HUDEP-2 (cell line): ENCODE measurements around the gene NPHP4.
"Not testable (repeated sequence)": the region's sequence is repeated elsewhere in the genome, so short reads cannot be mapped to it uniquely, and the experiment has no call there.

Experiments used
- DNase-seq, 76 experiments: peaks; one replicate each; lab custom pipeline; 2025; ENCODE audit not compliant: unreplicated experiment in 76 of 76; lab: John Stamatoyannopoulos, UW

NPHP4 gene

GRCh38 chr1:6025269-6026094 is 33.3 kb upstream of the NPHP4 start:
- peak in 10 of 76 experiments; percentile 3 to 44 (median 14) for DNase-seq

DNA sequence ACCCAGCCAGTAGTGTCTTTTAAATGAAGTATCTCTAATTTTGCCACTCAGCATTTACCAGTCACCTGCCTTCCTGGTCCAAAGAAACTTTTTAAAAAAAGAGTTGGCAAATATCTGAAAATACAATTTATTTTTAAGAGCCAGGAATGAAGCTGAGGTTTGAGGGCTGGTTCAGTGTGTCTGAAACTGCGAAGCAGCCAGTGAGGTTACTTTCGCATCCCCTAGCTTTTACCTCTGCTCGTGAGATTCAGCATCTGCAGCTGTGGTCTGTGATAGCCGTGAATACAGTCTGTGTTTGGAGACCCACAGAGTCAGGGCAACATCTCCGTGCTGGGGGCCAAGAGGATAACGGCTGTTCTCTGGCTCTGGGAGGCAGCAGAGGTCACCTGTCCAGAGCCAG is 32.2 kb upstream of the NPHP4 start:
- no peak for DNase-seq

DNA sequence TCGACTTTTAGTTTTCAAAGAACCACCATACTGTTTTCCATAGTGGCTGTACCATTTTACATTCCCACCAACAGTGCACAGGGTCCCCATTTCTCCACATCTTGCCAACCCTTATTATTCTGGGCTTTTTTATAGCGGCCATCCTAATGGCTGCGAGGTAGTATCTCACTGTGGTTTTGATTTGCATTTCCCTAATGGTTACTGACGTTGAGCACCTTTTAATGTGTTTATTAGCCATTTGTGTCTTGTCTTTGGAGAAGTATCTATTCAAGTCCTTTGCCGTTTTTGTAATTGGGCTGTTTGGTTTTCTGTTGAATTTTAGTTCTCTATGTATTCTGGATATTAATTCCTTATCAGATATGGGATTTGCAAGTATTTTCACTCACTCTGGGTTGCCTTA is 31.1 kb upstream of the NPHP4 start:
- DNase-seq = no peak

- no peak for DNase-seq
Measured at GRCh38 chr1:6022193-6022592, 30.0 kb upstream of the NPHP4 start.

- peak in 5 of 76 experiments; percentile 9 to 38 (median 12) for DNase-seq
Measured at GRCh38 chr1:6019166-6019845, 27.1 kb upstream of the NPHP4 start.

DNA sequence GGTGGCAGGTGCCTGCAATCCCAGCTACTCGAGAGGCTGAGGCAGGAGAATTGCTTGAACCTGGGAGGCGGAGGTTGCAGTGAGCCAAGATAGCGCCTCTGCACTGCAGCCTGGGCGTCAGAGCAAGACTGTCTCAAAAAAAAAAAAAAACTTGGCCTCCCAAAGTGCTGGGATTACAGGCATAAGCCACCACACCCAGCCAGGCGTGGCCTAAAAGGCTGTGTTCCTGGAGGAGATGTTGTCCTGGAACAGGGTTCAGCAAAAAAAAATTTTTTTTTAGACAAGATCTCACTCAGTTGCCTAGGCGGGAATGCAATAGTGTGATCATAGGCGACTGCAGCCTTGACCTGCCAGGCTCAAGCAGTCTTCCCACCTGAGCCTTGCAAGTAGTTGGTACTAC is 25.4 kb upstream of the NPHP4 start:
- not testable (repeated sequence) for DNase-seq

DNA sequence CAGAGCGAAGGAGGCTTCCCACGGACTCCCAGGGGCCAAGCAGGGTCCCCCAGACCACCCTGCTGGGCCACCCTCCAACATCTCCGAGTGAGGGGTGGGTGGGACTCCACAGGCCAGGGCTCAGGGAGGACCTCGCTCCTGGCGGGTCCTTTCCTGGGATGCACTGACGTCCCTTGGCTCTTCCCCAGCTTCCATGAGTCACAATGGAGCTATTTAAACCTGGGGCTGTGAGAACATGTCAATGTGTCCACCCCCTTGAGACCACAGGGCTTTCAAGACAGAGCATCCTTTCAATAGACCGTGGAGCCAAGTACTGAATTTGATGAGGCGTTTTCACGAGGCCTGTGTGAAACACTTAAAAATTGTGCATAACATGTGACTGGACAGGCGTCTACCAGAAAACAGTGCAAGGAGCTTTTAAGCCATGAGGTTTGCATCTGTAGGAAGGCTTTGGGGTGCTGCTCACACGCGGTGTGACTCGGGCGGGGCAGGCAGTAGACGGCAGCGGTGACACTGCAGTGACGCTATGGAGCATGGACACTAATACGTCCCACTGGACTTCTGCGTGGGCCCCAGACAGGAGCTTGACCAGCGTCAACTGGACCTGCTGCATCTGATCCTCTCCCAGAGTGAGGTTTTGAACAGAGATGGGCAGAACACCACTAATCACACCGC is 24.1 kb upstream of the NPHP4 start:
- no peak for DNase-seq

DNA sequence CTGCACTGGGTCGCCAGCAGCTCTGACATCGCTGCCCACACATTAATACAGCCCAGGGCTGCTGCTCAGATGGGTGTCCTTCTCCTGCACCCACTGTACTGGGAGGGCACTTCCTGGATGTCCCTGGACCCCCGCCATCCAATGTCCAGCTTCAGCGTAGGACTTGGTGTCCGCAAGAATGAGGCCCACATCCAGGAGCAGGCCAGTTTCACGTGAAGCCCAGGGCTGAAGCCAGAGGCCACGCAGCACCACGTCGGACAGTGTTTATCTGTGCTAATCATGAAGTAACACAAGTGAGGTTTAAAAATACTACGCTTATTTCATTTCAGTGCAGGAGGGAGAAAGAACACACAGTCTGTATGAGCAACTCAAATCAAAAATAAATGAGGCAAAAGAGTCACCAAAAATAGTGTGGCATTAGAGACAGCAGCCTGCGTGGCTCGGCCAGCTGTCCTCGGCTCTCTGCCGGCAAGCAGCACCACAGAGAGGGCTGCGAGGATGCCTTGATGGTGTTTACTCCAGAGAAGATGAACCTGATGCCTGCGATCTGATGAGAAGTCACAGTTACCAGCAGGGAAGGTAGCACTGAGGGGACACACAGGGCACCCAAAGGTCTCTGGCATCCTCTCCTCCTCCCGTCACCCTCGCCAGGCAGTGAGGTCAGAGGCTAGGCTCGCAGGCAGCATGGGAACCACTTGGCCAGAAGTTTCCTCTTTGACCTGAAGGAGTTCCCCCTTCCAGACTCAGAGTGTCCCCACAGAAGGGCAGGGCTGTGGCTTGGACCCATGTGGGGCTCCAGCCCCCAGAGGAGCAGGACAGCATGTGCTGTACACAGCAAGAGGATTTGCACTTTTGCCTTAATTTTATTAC is 22.1 kb upstream of the NPHP4 start:
- no peak for DNase-seq

DNA sequence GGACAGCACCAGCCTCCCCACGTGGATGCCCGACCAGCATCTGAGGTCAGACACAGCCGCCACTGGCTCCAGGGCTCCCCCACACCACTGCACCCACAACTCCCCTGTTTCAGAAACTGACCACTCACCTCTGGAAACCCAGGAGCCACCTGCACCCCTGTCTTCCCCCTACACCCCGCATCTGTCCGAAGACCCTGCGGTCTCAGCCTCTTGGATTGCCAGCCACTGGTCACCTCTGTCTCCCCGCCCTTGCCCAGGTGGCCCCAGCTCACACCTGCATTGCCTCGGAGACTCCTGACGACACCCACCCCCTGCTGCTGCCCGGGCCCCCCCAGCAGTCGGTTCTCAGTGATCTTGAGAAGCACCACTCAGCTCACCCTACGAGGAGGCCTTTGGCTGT is 21.3 kb upstream of the NPHP4 start:
- DNase-seq = no peak

DNA sequence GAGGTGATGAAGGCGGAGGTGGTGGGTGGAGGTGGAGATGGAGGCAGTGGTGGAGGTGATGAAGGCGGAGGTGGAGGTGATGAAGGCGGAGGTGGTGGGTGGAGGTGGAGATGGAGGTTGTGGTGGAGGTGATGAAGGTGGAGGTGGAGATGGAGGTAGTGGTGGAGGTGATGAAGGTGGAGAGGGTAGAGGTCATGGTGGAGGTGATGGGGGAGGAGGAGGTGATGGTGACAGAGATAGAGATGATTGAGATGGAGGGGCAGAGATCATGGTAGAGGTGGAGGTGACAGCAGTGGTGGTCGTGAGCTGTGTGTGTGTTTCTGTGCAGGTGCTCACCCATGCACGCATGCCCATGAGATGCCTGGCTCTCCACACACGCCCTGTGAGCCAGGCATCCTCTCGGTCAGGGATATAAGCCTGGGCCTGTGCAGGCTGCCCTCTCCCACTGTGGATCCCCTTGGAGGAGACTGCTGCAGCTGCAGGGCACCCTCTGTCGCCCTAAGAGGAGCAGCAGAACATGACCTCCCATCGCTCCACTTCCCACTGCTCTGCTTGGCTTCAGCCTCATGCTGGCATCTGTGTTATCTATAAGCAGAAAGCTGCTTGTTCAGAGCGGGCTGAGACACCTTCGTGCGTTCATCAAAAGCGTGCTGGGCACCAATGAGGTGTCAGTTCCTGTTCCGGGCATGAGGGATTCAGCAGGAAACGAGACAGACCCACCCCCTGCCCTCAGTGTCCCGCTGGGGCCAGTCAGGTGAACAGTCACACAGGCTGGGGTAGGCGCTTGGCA is 20.5 kb upstream of the NPHP4 start:
- no peak for DNase-seq

DNA sequence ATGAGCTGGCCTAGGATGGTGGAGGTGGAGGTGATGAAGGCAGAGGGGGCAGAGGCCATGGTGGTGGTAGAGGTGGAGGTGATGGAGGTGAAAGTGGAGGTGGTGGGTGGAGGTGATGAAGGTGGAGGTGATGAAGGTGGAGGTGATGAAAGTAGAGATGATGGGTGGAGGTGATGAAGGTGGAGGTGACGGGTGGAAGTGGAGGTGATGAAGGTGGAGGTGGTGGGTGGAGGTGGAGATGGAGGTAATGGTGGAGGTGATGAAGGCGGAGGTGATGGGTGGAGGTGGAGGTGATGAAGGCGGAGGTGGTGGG is 19.7 kb upstream of the NPHP4 start:
- DNase-seq = no peak

GRCh38 chr1:6011161-6011945 is 19.1 kb upstream of the NPHP4 start:
- no peak for DNase-seq

- no peak for DNase-seq
Measured at GRCh38 chr1:6010554-6010953, 18.3 kb upstream of the NPHP4 start.

- DNase-seq = no peak
Measured at GRCh38 chr1:6009120-6010040, 17.2 kb upstream of the NPHP4 start.

- DNase-seq = no peak
Measured at GRCh38 chr1:6008696-6009095, 16.5 kb upstream of the NPHP4 start.

DNA sequence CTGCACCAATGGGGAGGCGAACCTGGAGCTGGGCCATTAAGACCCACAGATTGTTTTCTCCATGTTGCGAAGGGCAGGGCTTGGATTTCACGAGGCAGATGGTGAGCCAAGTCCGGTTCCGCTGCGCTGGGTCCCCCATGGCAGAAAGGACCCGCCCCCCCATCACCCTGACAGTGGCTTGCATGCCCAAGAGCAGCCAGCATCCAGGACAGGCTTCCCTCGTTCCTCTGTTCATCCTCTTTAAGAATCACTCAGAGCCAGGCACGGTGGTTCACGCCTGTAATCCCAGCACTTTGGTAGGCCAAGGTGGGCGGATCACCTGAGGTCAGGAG is 15.8 kb upstream of the NPHP4 start:
- no peak for DNase-seq

DNA sequence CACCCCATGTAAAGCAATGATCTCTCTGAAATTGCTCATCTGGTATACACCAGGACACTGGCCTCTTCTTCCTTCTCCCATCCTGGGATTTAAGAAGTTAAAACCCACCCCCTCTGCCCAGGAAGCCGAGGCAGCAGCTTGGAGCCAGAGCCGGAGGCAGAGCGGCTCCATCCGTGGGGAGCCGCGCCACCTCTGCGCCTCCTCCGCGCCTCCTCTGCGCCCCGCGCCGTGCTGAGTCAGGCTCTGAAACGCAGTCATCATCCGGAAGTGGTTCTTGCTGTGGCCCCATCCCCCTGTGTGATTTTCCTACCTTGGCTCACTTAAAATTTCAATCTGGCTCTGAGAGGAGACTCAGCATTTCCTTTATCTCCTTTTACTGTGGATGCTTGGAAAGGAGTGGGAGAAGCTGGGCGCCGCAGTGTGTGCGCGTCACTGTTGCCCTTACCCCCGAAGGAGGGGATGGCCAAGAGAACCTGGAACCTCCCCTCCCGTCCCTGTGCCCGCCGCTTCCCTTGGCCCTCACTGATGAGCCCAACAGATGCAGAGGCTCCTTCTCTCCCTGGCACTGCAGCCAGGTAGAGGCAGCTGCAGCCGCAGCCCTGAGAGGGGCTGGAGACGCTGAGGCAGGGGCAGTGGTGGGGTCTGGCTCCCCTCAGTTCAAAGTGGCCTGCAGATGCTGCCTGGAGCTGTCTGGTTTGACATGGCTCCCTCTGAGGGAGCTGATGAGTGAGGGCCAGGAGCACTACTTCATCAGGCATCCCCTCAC is 15.3 kb upstream of the NPHP4 start:
- DNase-seq = no peak

DNA sequence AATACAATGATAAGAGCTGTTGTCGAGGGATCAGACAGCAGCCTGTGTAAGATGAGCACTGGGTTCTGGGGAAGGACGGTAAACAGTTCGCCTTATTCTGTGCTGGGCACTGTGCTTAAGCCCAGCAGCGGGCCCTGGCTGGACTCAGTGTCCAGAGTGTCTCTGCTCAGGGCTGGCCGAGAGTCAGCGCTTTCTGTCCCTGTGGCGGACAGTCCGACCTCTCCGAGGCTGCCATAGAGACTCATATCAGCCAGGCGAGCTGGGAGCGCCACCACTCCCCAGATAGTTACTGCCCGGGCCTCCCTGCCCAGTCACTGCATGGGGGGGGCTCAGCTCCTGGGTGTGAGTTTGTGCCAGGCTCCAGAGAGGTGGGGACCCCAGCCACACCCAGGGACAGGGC is 14.7 kb upstream of the NPHP4 start:
- DNase-seq = no peak
